ENCODE measurements around the gene POMT2.

Gene POMT2

GRCh38 chr14:77311217-77311616 is 9.5 kb downstream of the POMT2 start:
- no peaks in the 10 kb centered on the region for H3K4me1 ChIP-seq (ENCODE audit: low read depth, poor library complexity, severe bottlenecking)
- no peak overlapping the region for H3K27ac ChIP-seq
- no peaks in the 10 kb centered on the region for H3K27me3 ChIP-seq (ENCODE audit: insufficient read depth, low read depth)
- H3K4me3 ChIP-seq (IDR thresholded peaks at IDR 0.05; ENCODE audit: insufficient read depth, low read depth, low read length): no peak overlapping the region
- TF ChIP-seq CTCF (conservative IDR thresholded peaks at IDR 0.05; ENCODE audit: low read depth, low read length): no peak
- no peak overlapping the region for H3K9ac ChIP-seq
- no peaks in the 10 kb centered on the region for H3K36me3 ChIP-seq (ENCODE audit: insufficient read depth)
- H3K4me2 ChIP-seq: no peak overlapping the region
- no peaks in the 10 kb centered on the region for H4K20me1 ChIP-seq (ENCODE audit: insufficient read depth)
- no peak overlapping the region for H2AFZ ChIP-seq (ENCODE audit: low read depth)
- no peaks in the 10 kb centered on the region for H3K79me2 ChIP-seq (ENCODE audit: insufficient read depth, low read depth)

GRCh38 chr14:77310026-77310425 is 10.7 kb downstream of the POMT2 start:
- H3K4me3 ChIP-seq (IDR thresholded peaks at IDR 0.05; ENCODE audit: insufficient read depth, low read depth, low read length): no peak overlapping the region
- H3K4me2 ChIP-seq: no peak overlapping the region
- H3K27ac ChIP-seq: no peak overlapping the region
- H3K4me1 ChIP-seq (ENCODE audit: low read depth, poor library complexity, severe bottlenecking): no peaks in the 10 kb centered on the region
- no peaks in the 10 kb centered on the region for H3K79me2 ChIP-seq (ENCODE audit: insufficient read depth, low read depth)
- H3K27me3 ChIP-seq (ENCODE audit: insufficient read depth, low read depth): no peaks in the 10 kb centered on the region
- H3K36me3 ChIP-seq (ENCODE audit: insufficient read depth): no peaks in the 10 kb centered on the region
- H2AFZ ChIP-seq (ENCODE audit: low read depth): no peak overlapping the region
- TF ChIP-seq CTCF (conservative IDR thresholded peaks at IDR 0.05; ENCODE audit: low read depth, low read length): no peak
- H3K9ac ChIP-seq: no peak overlapping the region
- no peaks in the 10 kb centered on the region for H4K20me1 ChIP-seq (ENCODE audit: insufficient read depth)

- Histone ChIP-seq H3K79me2 (ENCODE audit: insufficient read depth, low read depth) (no peaks in the 10 kb centered on the region), H2AFZ (ENCODE audit: low read depth) (no peak overlapping the region), H4K20me1 (ENCODE audit: insufficient read depth) (no peaks in the 10 kb centered on the region), H3K9ac (no peak overlapping the region), H3K36me3 (ENCODE audit: insufficient read depth) (no peaks in the 10 kb centered on the region), H3K4me3 (IDR thresholded peaks at IDR 0.05; ENCODE audit: insufficient read depth, low read depth, low read length) (no peak overlapping the region), H3K27ac (no peak overlapping the region), H3K27me3 (ENCODE audit: insufficient read depth, low read depth) (no peaks in the 10 kb centered on the region), H3K4me2 (no peak overlapping the region), H3K4me1 (ENCODE audit: low read depth, poor library complexity, severe bottlenecking) (no peaks in the 10 kb centered on the region)
- no peak for TF ChIP-seq CTCF (conservative IDR thresholded peaks at IDR 0.05; ENCODE audit: low read depth, low read length)
Observed at GRCh38 chr14:77309131-77309530, 11.6 kb downstream of the POMT2 start.

- no peak overlapping the region for H3K4me3 ChIP-seq (IDR thresholded peaks at IDR 0.05; ENCODE audit: insufficient read depth, low read depth, low read length)
- no peaks in the 10 kb centered on the region for H4K20me1 ChIP-seq (ENCODE audit: insufficient read depth)
- H3K36me3 ChIP-seq (ENCODE audit: insufficient read depth): no peaks in the 10 kb centered on the region
- H2AFZ ChIP-seq (ENCODE audit: low read depth): no peak overlapping the region
- TF ChIP-seq CTCF (conservative IDR thresholded peaks at IDR 0.05; ENCODE audit: low read depth, low read length): no peak
- no peaks in the 10 kb centered on the region for H3K27me3 ChIP-seq (ENCODE audit: insufficient read depth, low read depth)
- no peak overlapping the region for H3K4me2 ChIP-seq
- no peak overlapping the region for H3K27ac ChIP-seq
- H3K4me1 ChIP-seq (ENCODE audit: low read depth, poor library complexity, severe bottlenecking): no peaks in the 10 kb centered on the region
- no peaks in the 10 kb centered on the region for H3K79me2 ChIP-seq (ENCODE audit: insufficient read depth, low read depth)
- H3K9ac ChIP-seq: no peak overlapping the region
Observed at GRCh38 chr14:77306851-77307496, 13.7 kb downstream of the POMT2 start.
